OCI-LY7 (cell line): Measurements from ENCODE around the gene HDAC4. TPM values are rescaled to one million over a fixed set of nuclear protein-coding genes. Genes with fewer than 3 reads are reported as not detected.

Experiments
- BruUV-seq: library from RNA; stranded (reverse); fragments of 400-500 nt; replicated peaks from 2 replicates; lab custom pipeline; 2021; lab: Mats Ljungman, UMichigan
- CTCF ChIA-PET: fragments of 300-600 bp; sonication (Branson Sonifier 250); formaldehyde crosslinking; loops from one replicate; lab custom pipeline; 2022; ENCODE audit warnings: antibody characterized with exemption; ENCODE audit not compliant: unreplicated experiment; lab: Charles Lee
- POLR2A ChIA-PET: fragments of 300-600 bp; sonication (Branson Sonifier 250); formaldehyde crosslinking; loops from one replicate; lab custom pipeline; 2022; ENCODE audit warnings: antibody characterized with exemption; lab: Charles Lee
- DNase-seq: peaks from one replicate; pipeline ENCODE4 v3.0.0-alpha.2; 2015; ENCODE audit warnings: low spot score
- H2AFZ ChIP-seq: fragments of 200-600 bp; sonication (generic), shearing (Covaris generic); 2 replicates; pipeline ENCODE4 v1.6.1; 2014; ENCODE audit warnings: mild to moderate bottlenecking, antibody characterized with exemption, low read length, moderate library complexity
- H3K27ac ChIP-seq: fragments of 200-600 bp; sonication (generic); 2 replicates; pipeline ENCODE4 v1.5.1; 2014; ENCODE audit warnings: mixed run types, low read depth, mild to moderate bottlenecking, moderate library complexity, low read length, inconsistent platforms; ENCODE audit not compliant: poor library complexity, severe bottlenecking
- H3K36me3 ChIP-seq: fragments of 200-600 bp; sonication (generic); 2 replicates; pipeline ENCODE4 v1.6.1; 2014; ENCODE audit warnings: mild to moderate bottlenecking, antibody characterized with exemption, low read length, moderate library complexity, mixed read lengths; ENCODE audit not compliant: insufficient read depth
- H3K4me1 ChIP-seq: fragments of 200-600 bp; sonication (generic); 2 replicates; pipeline ENCODE4 v1.5.1; 2014; ENCODE audit warnings: mild to moderate bottlenecking, low read length; ENCODE audit not compliant: insufficient read depth, poor library complexity, severe bottlenecking
- H3K4me2 ChIP-seq: fragments of 200-600 bp; sonication (generic); 2 replicates; pipeline ENCODE4 v1.6.1; 2014; ENCODE audit warnings: mild to moderate bottlenecking, low read length
- H3K4me3 ChIP-seq: fragments of 200-600 bp; sonication (generic); 2 replicates; pipeline ENCODE4 v1.5.1; 2014; ENCODE audit warnings: mild to moderate bottlenecking, low read depth, low read length; ENCODE audit not compliant: poor library complexity, severe bottlenecking
- H3K79me2 ChIP-seq: fragments of 200-600 bp; sonication (generic); 2 replicates; pipeline ENCODE4 v1.6.1; 2016; ENCODE audit warnings: low read depth, mild to moderate bottlenecking, low read length, moderate library complexity, mixed read lengths; ENCODE audit not compliant: insufficient read depth
- H3K9me2 ChIP-seq: fragments of 200-600 bp; sonication (generic); 2 replicates; pipeline ENCODE4 v1.6.1; 2016; ENCODE audit warnings: mild to moderate bottlenecking, low read length, mixed read lengths; ENCODE audit not compliant: insufficient read depth
- H3K9me3 ChIP-seq: fragments of 200-600 bp; sonication (generic); 2 replicates; pipeline ENCODE4 v1.6.1; 2014; ENCODE audit warnings: mild to moderate bottlenecking, mixed run types, low read length, mixed read lengths
- H4K20me1 ChIP-seq: fragments of 200-600 bp; sonication (generic); 2 replicates; pipeline ENCODE4 v1.6.1; 2014; ENCODE audit warnings: mild to moderate bottlenecking, antibody characterized with exemption, low read length, moderate library complexity, mixed read lengths; ENCODE audit not compliant: insufficient read depth
- CTCF ChIP-seq: fragments of 200-600 bp; sonication (generic); conservative IDR thresholded peaks from 2 replicates; pipeline ENCODE4 v1.5.1; 2014; ENCODE audit warnings: mild to moderate bottlenecking, antibody characterized with exemption, low read length, moderate library complexity, mixed read lengths
- EZH2phosphoT487 ChIP-seq: fragments of 200-600 bp; sonication (generic); IDR thresholded peaks from 2 replicates; pipeline ENCODE4 v1.6.1; 2018; ENCODE audit warnings: low read depth, borderline replicate concordance, mild to moderate bottlenecking, mixed run types, antibody characterized with exemption, low read length, moderate library complexity, mixed read lengths
- intact Hi-C: fragments of 100-400 bp; cut with micrococcal nuclease; formaldehyde crosslinking; loops from one replicate; pipeline ENCODE4 v1.10.0; 2022; ENCODE audit not compliant: unreplicated experiment
- total RNA-seq, 2 experiments: library from RNA; depleted of rRNA in 1 of 2; stranded (reverse); fragments of >200 nt in 1 of 2; shearing (Covaris generic) in 1 of 2; gene quantifications; 2 replicates each; pipeline ENCODE4 v1.2.3, GENCODE V29; 2014 to 2022

Gene HDAC4
- total RNA-seq, 2 experiments from 2014 or later = 10.2 to 20.6 TPM

DNA sequence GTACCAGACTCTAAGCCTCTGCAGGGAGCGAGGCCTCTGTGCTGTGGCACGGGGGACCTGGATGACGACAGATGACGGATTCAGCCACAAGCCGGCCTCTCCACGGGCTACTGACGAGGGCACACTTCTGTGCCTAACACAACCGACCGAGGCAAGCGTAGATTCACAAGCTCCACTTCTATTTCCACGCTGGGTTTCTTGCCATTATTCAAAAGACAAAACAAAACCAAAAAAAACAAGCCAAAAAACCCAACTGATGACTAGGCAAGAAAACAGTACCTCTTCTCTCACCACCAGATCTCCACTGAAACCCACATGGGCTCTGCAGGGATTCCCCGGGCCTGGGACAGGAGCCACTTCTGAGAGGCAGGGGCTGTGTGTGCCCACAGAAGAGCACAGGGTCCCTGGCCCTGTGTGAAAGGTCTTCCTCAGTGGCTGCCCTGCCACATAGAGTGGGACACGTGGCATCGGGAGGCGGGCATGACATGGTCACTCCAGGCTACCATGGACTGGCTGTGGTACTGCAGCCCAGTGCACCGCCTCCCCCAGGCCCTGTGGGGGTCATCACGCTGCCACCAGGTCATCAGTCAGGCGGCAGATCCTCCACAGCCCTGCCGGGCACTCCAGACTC, 254.7 kb downstream of the HDAC4 start:
- no peak for TF ChIP-seq CTCF
- no peak for TF ChIP-seq EZH2phosphoT487
- H4K20me1 ChIP-seq = no peaks in the 10 kb centered on the region
- ChIA-PET CTCF (no interaction called here), POLR2A (no interaction called here)
- BruUV-seq = no TSS peak
- no peaks in the 10 kb centered on the region for H3K9me2 ChIP-seq
- no peak overlapping the region for H3K27ac ChIP-seq
- no peaks in the 10 kb centered on the region for H3K36me3 ChIP-seq
- no peak overlapping the region for H2AFZ ChIP-seq
- peaks cover 7% of the 10 kb centered on the region for H3K4me1 ChIP-seq
- H3K4me2 ChIP-seq = no peak overlapping the region
- intact Hi-C loops = loop anchor here (10.0 kb wide), 1 partner anchor 109 kb away; no protein-coding TSS in a partner anchor
- DNase-seq = no peak
- no peaks in the 10 kb centered on the region for H3K9me3 ChIP-seq
- no peak overlapping the region for H3K4me3 ChIP-seq
- H3K79me2 ChIP-seq = no peaks in the 10 kb centered on the region

GRCh38 chr2:239145601-239146000, 255.2 kb downstream of the HDAC4 start:
- Histone ChIP-seq H3K9me3 (no peaks in the 10 kb centered on the region), H3K79me2 (no peaks in the 10 kb centered on the region), H3K36me3 (no peaks in the 10 kb centered on the region), H3K4me3 (no peak overlapping the region), H2AFZ (no peak overlapping the region), H3K9me2 (no peaks in the 10 kb centered on the region), H3K4me2 (no peak overlapping the region), H3K27ac (no peak overlapping the region), H4K20me1 (no peaks in the 10 kb centered on the region), H3K4me1 (peaks cover 3% of the 10 kb centered on the region)
- no peak for DNase-seq
- CTCF ChIA-PET = no interaction called here
- POLR2A ChIA-PET = no interaction called here
- intact Hi-C loops = loop anchor here (10.0 kb wide), 1 partner anchor 109 kb away; no protein-coding TSS in a partner anchor
- no peak for TF ChIP-seq EZH2phosphoT487
- BruUV-seq = no TSS peak

DNA sequence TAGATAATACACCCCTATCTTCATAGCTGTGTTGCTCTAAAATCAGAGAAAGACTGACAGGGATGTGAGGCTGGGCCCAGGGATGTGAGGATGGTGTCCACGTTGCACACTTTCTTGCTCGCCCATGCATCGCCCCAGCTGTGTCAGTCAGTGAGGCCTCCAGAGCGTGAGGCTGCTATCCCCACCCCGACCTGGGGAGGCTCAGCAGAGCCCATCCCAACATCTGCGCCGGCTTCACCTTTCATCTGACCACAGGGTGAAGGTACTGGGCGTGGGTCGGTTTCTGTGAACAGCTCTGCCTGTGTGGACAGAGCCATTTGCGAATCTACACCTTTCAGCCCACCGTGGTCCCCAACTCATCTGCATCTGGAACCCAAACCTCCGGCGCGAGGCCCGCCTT, 255.7 kb downstream of the HDAC4 start:
- H3K9me2 ChIP-seq = no peaks in the 10 kb centered on the region
- ChIA-PET POLR2A (no interaction called here), CTCF (no interaction called here)
- no peaks in the 10 kb centered on the region for H3K36me3 ChIP-seq
- no peaks in the 10 kb centered on the region for H3K4me1 ChIP-seq
- H3K79me2 ChIP-seq = no peaks in the 10 kb centered on the region
- no TSS peak for BruUV-seq
- DNase-seq = no peak
- H4K20me1 ChIP-seq = no peaks in the 10 kb centered on the region
- H3K4me2 ChIP-seq = no peak overlapping the region
- intact Hi-C loops = loop anchor here (10.0 kb wide), 1 partner anchor 110 kb away; no protein-coding TSS in a partner anchor
- H3K4me3 ChIP-seq = no peak overlapping the region
- TF ChIP-seq EZH2phosphoT487 = no peak
- TF ChIP-seq CTCF = no peak
- no peaks in the 10 kb centered on the region for H3K9me3 ChIP-seq
- no peak overlapping the region for H3K27ac ChIP-seq
- no peak overlapping the region for H2AFZ ChIP-seq
